HS-27A (cell line): Measurements from ENCODE around the gene CMKLR1.

Experiments
- DNase-seq: peaks from one replicate; pipeline ENCODE4 v3.0.0-alpha.2; 2012; ENCODE audit warnings: low read depth, missing footprints

CMKLR1 gene

DNA sequence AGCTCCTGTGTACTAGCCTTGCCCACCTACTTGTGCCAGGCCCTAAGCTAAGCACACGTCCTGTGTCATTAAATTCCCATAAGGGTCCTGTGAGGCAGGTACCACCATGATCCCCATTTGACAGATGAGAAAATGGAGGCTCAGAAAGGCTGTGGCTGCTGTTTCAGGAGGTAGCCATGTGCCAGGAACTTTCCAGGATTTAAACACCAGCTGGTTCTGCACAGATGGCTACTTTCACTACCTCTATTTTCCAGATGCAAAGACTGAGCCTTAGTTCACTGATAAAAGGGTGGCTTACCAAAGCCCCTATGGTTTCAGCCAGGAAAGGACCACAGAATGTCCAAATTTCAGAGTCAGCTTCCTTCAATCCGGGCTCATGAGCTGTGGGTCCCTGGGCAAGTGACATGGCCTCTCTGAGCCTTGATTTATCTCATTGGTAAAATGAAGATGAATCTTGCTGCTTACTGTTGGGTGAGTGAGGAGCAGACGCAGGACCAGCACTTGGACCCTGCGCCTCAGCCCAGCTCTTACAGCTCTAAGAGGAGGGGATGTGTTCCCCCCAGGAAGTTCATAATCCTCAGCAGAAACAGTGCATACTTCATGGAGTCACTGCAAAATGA, 23.5 kb downstream of the CMKLR1 start:
- no peak for DNase-seq

DNA sequence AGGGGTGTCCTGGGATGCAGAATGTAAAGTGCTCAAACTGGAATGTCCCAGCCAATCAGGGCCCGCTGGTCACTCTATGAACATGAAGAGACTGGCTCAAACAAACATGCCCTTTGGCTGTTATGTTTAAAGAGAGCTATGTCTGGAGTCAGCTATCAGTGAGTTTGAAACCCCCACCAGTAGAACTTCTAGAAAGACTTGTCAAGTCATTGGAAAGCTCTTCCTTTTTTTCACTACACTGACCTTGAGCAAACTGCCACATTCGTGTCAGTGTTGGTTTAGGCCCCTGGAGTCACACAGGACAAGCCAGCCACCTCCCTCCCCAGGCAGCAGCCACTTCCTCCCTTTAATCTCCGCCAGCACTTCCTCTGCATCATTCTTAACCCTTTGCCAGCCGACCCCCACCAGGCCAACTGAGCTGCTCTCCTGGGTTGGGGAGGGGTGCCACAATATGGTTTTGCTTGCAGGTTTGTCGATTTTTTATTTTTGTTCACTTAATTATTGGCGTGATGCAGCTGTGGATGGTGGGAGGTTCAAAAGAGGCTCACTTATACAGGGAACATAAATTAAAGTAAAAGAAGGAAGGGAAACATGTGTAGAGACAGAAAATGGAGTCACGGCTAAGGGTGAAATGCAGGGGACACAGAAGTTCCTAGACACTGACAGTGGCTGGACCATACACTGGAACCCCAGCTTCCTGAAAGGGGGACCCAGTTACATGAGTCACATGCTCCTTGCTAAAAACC, 25.3 kb downstream of the CMKLR1 start:
- no peak for DNase-seq

DNA sequence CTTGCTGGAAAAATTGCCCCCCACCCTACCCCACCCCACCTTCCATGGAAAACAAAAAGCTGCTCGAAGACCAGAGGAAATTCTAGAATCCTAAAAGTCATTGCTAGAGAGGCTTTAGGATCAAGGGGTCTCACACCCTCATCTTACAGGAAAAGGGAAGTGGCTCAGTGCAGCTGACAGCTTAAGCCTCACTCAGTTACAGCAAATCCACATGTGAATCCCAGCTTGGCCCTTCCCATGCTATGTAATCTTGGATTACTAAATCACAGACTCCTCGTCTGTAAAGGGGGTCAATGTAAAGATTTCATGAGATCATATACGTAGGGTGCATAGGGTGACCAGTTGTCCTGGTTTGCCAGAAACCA, 25.9 kb downstream of the CMKLR1 start:
- DNase-seq: no peak

DNA sequence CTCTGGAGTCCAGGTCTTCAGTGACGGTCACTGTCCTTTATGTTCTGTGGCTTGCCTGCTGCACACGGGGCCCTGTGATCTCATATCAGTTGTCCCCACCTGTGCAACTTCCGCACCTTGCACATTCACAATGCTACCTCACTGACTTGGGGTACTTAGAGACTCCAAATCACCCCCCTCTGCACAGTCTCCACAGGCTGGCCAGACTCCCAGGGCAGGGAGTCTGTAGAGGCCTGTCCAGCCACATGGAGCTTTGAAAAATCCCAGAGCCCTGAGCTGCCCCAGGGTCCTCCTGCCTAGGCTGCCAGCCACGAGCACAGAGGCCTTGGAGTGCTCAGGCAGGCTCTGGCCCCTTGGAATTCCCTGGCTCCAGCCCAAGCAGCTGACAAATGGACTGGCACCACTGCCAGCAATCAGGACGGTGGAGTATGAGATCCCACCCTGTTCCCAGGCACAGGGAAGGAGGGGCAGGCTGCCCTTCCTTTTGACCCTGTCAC, 26.4 kb downstream of the CMKLR1 start:
- peak; percentile 58 for DNase-seq

DNA sequence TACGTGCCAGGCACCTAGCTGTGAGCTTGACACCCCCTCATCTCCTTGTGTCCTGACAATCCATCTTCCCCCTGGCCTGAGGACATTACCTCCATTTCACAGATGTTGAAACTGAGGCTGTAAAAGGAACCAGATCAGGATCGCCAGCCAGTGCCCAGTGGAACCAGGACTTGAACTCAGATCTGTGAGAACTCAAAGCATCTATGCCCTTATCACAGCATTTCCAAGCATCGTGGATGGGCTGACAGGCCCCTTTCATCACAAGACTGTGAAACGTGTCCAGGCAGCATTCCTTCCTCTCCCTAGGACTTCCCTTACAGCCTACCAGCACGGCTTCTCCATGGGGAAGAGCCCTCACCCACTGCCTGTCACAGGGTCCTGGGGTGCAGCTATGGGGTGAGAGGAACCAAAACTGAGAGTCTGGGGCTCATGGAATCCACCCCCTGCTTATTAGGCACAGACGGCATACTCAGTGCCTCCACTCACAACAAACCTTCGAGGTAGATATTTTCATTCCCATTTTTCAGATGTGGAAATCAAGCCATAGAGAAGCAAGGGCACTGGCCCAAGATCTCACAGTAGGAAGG, 26.9 kb downstream of the CMKLR1 start:
- no peak for DNase-seq

DNA sequence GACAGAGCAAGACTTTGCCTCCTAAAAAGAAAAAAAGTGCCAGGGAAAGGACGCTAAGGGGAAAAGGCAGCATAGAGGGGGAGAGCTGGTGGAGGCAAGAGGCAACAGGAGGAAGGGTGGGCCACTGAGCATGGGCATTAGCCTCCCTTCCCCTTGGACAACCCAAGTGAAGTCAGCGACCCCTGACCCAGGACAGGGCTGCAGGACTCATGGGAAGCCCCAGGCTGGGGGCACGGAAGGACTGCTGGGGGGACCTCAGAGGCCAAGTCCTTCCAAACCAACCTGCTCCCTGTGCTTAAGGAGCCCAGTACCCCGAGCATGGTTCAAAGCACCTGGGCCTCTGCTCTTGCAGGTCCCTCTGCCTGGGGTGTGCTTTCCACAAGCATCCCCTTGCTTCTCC, 27.5 kb downstream of the CMKLR1 start:
- no peak for DNase-seq

DNA sequence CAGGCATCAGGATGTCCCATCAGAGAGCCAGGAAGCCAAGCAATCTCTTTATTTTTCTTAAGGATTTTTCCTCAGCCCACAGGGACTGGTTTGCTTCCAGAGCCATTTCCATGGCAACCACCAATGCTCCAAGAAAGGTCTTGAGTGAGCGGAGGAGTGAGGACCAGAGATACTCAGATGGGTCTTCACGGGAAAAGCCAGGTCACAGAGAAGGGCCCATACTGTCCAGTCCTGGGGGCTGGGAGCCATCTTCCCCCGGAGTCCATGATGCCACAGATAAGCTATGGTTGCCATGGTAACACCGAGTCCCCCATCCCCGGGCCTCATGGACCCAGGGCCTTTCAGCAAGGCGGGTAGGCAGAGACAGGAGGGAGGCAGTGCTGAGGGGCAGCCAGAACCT, 28.6 kb downstream of the CMKLR1 start:
- DNase-seq: no peak

DNA sequence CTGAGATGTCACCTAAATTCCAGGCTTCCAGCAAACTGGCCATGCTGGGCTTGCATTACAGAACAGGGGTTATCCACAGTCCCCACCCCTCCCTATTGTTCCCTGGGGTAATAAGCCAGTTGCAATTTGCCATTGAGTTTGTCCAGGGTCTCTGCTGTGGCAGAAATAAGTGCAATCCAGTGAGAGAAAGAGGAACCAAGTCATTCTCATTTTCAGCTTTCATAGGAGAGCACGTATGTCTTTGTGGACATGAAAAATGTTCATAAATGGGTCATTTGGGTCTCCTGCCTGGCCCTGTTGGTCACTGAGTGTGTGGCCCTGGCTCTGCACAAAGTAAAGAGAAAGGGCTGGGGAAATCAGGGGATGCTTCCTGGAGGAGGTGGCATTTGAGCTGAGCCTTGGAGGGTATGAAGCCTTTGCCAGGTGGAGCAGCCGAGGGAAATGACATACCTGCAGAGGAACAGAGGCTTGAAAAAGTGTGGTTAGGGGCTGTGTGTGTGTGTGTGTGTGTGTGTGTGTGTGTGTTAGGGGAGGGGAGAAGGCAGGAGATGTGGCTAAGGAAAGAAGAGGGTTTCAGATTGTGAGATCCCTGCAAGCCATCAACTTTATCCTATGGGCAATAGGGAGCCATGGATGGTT, 29.3 kb downstream of the CMKLR1 start:
- no peak for DNase-seq

DNA sequence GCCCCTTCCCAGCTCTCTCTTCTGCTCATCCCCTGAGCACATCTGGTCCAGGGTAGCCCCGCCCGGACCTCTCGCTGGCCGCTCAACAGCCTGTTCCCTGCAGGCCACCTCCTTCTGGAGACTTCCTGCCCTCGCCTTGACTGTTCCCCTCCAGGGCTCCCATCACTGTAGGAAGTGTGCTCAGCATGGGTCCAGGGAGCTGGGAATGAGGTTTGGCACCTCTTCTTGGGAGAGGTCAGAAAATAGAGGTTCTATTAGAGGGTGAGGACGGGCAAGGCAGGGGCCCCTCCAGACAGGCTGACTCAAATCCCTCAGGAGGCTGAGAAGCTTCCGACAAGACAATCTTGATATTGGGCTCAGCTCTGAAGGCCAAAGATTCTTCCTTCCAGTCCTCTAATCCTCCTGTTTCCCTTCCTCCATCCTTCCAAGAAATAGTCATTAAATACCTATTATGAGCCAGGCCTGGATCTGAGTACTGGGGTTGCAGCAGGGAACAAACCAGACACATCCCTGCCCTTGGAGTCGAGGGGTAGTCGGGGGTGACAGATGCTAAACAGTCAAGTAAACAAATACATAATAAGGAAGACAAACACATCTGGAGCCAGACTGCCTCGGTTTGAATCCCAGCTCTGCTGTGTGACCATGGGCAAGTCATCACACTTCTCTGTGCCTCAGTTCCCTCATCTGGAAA, 30.6 kb downstream of the CMKLR1 start:
- DNase-seq: no peak

DNA sequence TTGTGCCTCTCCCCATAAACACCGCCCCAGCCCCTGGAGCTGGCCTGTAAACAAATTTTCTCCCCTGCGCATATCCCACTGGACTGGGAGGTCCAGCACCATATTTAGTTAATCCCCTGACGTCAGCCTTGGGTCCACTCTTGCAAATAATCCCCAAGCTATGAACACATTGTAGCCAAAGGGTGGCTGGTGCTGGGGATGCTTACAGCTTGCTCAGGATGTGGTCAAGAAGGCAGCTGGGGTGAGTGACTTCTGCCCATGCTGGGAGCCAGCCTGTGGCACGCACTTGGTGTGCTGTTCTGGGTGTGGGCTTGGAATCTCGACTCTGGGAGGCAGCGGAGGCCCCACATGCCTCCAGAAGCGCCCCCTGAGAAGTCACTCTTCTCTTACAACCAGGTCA, 32.1 kb downstream of the CMKLR1 start:
- peak; percentile 93 for DNase-seq

DNA sequence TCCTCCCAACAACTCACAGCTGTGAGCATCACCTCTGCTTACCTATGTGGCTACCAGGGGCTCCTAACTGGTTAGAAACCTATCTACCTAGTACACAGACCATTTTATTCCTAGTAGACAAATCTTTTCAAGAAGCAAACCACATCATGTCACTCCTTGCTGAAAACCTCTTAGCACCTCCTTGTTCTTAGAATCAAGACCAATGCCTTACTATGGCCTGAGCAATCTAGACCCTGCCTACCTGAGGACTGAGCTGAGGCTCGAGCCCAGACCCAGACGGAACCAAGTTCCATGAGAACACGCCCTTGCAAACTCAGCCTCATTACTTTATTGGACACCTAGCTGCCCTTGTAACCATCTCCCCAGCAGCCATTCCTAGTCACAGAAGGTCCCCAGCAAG, 32.6 kb downstream of the CMKLR1 start:
- no peak for DNase-seq

DNA sequence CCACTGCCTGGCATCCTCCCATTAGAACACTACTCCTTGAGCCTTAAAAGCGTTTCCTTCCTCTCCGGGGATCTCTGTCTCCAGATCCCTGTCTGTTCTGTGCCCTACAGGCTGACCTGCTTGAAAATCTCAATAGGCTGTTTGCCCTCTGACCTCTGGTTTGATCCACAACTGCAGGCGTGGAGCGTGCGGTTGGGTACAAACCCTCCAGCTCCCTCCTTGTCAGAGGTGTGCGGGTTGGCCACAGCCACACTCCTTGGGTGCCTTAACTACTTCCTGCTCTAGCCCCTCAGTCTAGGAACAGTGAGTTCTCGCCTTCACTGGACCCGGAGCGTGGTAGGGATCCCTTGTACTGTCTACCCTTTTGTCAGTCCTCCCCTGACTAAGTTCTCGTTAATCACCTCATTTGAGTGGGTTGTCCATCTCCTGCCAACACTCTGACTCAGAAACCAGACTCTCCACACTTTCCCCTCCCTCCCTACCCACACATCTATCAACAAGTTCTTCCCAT, 33.1 kb downstream of the CMKLR1 start:
- DNase-seq: peak; percentile 77

DNA sequence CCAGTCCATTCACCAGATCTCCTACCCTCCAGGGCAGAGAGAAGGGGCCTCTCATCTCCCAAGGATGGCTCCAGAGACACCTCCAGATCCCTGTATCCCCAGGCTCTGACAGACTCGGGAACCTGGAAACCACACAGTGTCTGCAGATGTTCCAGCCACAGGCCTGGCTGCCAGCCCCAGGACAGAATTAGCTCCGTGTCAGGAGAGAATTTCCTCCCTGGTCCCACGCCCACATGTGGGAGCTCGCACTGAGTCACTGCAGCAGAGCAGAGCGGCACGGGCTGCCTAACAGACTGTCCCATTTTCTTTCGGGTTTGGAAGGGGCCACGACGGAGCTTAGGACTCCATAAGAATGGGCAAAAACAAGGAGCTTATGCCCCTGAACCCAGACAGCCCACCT, 33.6 kb downstream of the CMKLR1 start:
- peak; percentile 85 for DNase-seq

DNA sequence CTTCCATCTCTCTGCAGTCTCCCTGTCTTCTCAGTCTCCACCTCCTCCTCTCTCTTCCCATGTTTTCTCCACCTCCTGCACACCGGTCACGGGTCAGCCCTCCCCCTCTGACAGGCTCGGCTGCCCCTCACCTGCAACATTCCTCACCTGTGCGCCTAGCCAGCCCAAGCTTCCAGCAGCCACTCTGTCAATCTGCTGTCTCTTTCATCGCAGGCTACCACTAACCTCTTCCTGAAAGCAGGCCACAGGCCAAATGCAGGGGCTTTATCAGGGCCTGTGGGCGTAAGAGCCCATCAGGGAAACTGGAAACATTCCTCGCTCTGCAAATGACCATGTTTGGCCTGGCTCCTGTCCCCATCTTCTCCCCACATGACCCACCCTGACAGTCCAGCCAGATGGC, 34.5 kb downstream of the CMKLR1 start:
- no peak for DNase-seq

DNA sequence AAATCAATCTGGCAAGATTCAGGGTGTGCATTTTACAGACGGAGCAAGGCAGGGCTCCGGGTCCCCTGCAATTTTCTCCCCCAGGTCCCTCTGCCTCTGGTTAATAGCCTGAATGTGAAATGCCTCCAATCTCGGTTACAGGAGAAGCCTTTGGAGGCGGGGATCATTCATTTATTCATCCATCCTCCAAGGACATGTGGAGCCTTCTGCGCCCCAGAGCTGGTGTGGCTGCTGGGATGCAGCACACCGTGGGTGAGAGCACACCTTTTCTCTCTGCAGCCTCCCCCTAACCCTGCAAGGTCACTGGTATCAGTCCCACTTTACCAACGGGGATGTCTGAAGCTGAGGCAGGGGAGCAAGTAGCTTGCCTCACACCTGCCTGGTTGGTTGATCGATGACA, 35.4 kb downstream of the CMKLR1 start:
- no peak for DNase-seq

DNA sequence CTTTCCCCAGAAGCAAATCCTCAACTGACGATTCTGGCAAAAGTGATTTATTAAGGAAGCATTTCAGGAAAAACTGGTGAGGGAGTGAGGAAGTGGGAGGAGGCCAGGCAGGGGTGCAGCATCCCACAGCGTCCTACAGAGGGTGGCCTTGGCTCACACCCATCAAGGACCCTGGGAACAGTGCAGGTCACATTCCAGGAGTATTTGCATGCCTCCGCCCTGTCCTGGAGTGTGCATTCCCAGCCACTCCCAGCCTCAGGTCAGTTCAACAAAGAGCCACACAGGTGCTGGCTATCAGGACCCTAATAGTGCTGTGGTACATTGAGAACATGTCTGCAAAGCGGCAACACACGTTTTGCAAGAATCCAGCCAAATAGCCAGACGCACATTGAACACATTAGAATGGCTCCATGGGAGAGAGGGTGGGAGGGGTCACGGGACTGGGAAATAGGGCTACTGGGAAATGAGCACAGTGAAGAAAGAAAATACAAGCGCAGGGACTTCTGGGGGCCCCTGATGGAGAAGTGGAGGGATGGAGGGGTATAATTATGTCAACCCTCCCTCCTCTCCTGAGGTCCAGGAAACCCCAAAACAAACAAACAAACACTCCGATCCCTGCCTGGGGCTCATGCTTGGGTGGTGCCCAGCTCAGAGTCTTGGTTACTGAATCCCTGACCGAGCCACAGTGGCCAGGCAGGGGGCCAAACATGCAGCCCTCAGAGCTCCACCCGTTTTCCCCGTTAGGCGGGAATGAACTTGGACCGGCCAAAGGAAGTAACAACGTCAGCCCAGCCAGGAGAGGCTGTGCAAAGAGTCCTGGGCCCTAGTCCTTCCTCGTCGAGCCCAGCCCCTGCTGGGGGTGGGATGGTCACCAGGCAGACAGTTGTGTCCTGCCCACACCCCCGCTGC, 36.5 kb downstream of the CMKLR1 start:
- DNase-seq: peak; percentile 73

DNA sequence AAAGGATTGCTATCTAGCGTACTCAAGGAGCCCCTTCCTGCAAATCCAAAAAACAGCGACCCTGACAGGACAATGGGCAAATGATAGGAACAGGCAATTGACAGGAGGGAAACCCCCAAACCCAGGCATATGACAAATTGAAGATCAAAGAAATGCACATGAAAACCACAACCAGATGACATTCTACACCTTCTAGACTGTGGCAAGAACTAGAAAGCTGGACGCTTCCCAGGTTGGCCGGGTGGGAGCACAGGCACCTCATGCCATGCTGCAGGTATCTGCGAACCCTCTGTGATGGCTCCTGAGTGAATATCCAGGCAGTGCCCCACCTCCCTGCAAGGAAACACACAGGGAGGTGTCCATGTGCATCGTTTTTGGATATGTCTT, 37.1 kb downstream of the CMKLR1 start:
- no peak for DNase-seq

DNA sequence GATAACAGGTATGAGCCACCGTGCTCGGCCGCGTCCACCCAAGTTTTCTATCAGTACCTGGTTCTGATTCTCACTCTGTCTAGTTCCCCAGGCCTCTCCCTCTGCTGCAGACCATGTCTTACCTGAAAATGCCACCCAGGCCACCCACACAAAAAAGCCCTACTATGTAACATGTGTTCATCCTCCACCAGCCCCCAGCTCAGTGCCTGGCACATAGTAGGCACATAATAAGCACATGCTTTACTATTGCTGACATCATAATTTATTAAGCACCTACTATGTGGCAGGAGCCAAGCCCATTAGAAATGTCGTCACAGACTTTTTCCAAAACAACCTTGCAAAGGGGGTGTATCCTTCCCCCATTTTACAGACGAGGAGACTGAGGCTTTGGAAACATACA, 37.8 kb downstream of the CMKLR1 start:
- no peak for DNase-seq

DNA sequence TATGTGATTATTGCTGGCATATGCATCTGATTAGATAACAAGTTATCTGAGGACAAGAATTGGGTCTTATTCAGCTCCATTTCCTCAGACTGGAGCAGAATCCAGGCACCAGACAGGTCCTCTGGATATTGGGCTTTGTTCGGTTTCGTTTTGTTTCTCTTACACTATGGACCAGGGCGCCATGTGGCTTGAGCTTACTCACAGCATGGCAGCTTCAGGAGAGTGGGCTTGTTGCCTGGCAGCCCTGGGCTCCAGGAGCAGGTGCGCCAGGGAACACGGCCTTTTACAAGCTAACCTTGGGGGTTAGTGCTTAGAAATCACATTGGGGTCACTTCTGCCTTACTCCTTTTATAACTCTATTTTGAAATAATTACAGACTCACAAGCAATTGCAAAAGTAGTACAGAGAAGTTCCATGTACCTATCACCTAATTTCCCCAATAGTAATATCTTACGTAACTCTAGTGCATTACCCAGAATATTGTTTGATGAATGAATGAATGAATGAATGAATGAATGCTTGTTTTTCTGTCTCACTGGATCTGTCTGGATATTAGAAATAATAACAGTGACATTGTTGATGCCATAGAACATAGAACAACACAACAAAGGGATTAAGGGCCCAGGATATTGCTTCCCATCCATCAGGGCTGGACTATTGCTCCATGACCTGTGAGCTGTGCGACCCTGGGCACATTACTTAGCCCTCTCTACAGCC, 39.0 kb downstream of the CMKLR1 start:
- DNase-seq: no peak

DNA sequence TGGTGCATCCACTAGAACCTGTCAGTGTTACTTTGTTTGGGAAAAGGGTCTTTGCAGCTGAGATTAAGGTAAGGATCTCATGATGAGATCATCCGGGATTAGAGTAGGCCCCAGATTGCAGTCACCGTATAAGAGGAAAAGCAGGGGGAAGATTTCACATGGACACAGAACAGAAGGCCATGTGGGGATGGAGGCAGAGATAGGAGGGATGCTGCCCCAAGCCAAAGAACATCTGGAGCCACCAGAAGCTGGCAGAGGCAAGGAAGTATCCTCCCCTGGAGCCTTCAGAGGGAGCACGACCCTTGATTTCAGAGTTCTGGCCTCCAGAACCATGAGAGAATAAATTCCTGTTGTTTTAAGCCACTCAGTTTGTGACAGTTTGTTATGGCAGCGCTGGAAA, 39.6 kb downstream of the CMKLR1 start:
- no peak for DNase-seq
